GM19438 (cell line): ENCODE data around the gene WDTC1.

Experiments
- ATAC-seq: cut with Tn5 transposase; IDR thresholded peaks from one replicate; pipeline ENCODE4 v1.9.1; 2021; ENCODE audit warnings: low read depth; ENCODE audit not compliant: unreplicated experiment

WDTC1 gene

GRCh38 chr1:27351541-27352107, 117.2 kb downstream of the WDTC1 start:
- ATAC-seq: no peak

GRCh38 chr1:27353166-27353565, 118.7 kb downstream of the WDTC1 start:
- ATAC-seq: no peak

- ATAC-seq: no peak
These were observed 119.2 kb downstream of the WDTC1 start for GRCh38 chr1:27353629-27354028.

- ATAC-seq: no peak
These were observed 121.3 kb downstream of the WDTC1 start for GRCh38 chr1:27355683-27356082.

- ATAC-seq: no peak
These were observed 121.8 kb downstream of the WDTC1 start for GRCh38 chr1:27356277-27356618.

- ATAC-seq: no peak
These were observed 122.3 kb downstream of the WDTC1 start for GRCh38 chr1:27356619-27357280.

- no peak for ATAC-seq
These were observed 123.0 kb downstream of the WDTC1 start for GRCh38 chr1:27357281-27358037.
